Natural killer cell (primary cell): ENCODE results near the gene KIAA1614. TPM values are rescaled to one million over a fixed set of nuclear protein-coding genes. Genes with fewer than 3 reads are reported as not detected.

ENCODE experiments used
- ATAC-seq, 3 donors: fragments of 150-1000 bp in 2 of 3; fragments of 200-7000 bp in 1 of 3; cut with Tn5 transposase; 1 replicate in 1 of 3; 2 replicates in 2 of 3; pipeline ENCODE4 v1.10.0; 2021; ENCODE audit warnings: mild to moderate bottlenecking in 2 of 3, moderate library complexity in 2 of 3
- DNase-seq, 2 donors: peaks; one replicate each; pipeline versions ENCODE4 v3.0.0 to v3.0.0-alpha.2; 2013 to 2021; ENCODE audit warnings: mixed read lengths in 1 of 2
- H3K27ac ChIP-seq: one replicate; pipeline ENCODE4 v1.5.1; 2013; ENCODE audit warnings: mild to moderate bottlenecking, low read length
- H3K27me3 ChIP-seq: one replicate; pipeline ENCODE4 v1.6.1; 2013; ENCODE audit warnings: low read length; ENCODE audit not compliant: control insufficient read depth, insufficient read depth
- H3K36me3 ChIP-seq: one replicate; pipeline ENCODE4 v1.6.1; 2013; ENCODE audit warnings: low read length; ENCODE audit not compliant: control insufficient read depth, insufficient read depth
- H3K4me1 ChIP-seq: one replicate; pipeline ENCODE4 v1.6.1; 2013; ENCODE audit warnings: low read length; ENCODE audit not compliant: control insufficient read depth, insufficient read depth
- H3K4me3 ChIP-seq: one replicate; pipeline ENCODE4 v1.5.1; 2013; ENCODE audit warnings: low read length
- H3K9me3 ChIP-seq: one replicate; pipeline ENCODE4 v1.6.1; 2013; ENCODE audit warnings: low read length; ENCODE audit not compliant: control insufficient read depth, insufficient read depth
- H3K27ac Mint-ChIP-seq, 2 donors: one replicate each; pipeline ENCODE4 v1.8.0; 2022; ENCODE audit warnings: mild to moderate bottlenecking in 2 of 2, mixed read lengths in 2 of 2, moderate library complexity in 1 of 2
- H3K27me3 Mint-ChIP-seq, 2 donors: one replicate each; pipeline ENCODE4 v1.8.0; 2022; ENCODE audit warnings: low read depth in 2 of 2, mixed read lengths in 2 of 2
- H3K36me3 Mint-ChIP-seq: one replicate; pipeline ENCODE4 v1.8.0; 2022; ENCODE audit warnings: mixed read lengths
- H3K4me1 Mint-ChIP-seq, 2 donors: one replicate each; pipeline ENCODE4 v1.8.0; 2022; ENCODE audit warnings: mixed read lengths in 2 of 2
- H3K4me3 Mint-ChIP-seq: one replicate; pipeline ENCODE4 v1.8.0; 2022; ENCODE audit warnings: mild to moderate bottlenecking, moderate library complexity, mixed read lengths
- H3K9me3 Mint-ChIP-seq, 2 donors: one replicate each; pipeline ENCODE4 v1.8.0; 2022; ENCODE audit warnings: mixed read lengths in 2 of 2
- WGBS: methylation state at CpG from one replicate; pipeline ENCODE4 v1.1.7; 2013; ENCODE audit warnings: missing lambda C conversion rate; ENCODE audit not compliant: insufficient coverage; 5-methylcytosine and 5-hydroxymethylcytosine counted together
- intact Hi-C: fragments of 100-400 bp; cut with micrococcal nuclease; formaldehyde crosslinking; loops from one replicate; pipeline ENCODE4 v1.14.2; 2022
- total RNA-seq, 4 donors: library from RNA; stranded (reverse); fragments of 120-200 nt in 1 of 4; gene quantifications; one replicate each; pipeline versions ENCODE4 v1.2.3 to v1.2.4, GENCODE V29; 2013 to 2022
- TF ChIP-seq, protein P1 (sequence below): fragments of 200-600 bp; IDR thresholded peaks from one replicate; pipeline ENCODE4 v1.8.0; 2022; ENCODE audit warnings: antibody characterized with exemption

KIAA1614 gene
- total RNA-seq, 3 donors from 2014 or later (not counting 1 experiment from before 2014, with no cell fraction given): 0.09 to 0.80 (median 0.40) TPM

DNA sequence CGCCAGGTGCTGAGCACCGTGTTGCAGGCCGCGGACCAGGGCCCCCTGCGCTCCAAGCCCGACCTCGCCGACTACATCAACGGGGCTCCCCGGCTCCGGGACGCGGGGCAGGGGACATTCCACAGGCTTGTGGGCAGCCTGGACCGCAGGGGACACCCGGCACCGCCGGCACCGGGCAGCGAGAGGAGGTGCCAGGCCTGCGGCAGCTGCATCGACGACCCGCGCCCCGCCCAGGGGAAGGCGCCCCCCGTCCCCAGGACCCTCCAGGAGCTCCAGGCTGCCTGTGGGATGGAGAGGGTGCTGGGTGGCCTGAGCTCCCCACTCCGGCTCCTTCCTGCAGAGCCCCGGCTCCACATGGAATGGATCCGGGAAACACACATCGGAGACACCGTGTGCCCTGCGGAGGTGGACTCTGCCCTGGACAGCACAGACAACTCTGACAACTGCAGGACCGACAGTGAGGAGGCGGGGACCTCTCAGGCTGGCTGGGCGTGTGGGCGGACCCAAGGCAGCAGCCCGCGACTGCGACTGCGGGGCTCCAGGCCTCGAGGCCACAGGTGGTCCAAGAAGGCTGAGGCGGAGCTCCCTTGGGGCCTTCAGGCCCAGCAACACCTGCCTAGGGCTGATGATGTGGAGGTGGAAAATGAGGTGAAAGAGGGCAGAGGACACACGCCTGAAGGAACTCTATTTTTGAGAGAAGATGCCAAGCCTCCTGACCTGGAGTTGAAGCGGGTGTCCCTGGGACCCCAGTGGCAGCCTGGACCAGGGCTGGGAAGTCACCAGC, 22.8 kb downstream of the KIAA1614 start:
- no peaks in the 10 kb centered on the region for H3K9me3 ChIP-seq
- H3K36me3 Mint-ChIP-seq: no peaks in the 10 kb centered on the region
- no peak overlapping the region for H3K4me3 Mint-ChIP-seq
- WGBS: 85% methylated on average over 45 of the region's 45 CpGs
- peaks cover 10 to 19% of the 10 kb centered on the region in 2 donors for H3K4me1 Mint-ChIP-seq
- H3K27ac Mint-ChIP-seq: no peak overlapping the region
- no peaks in the 10 kb centered on the region for H3K9me3 Mint-ChIP-seq
- ATAC-seq: no peak
- no peaks in the 10 kb centered on the region for H3K27me3 ChIP-seq
- H3K4me3 ChIP-seq: no peak overlapping the region
- H3K4me1 ChIP-seq: peaks cover 19% of the 10 kb centered on the region
- no peaks in the 10 kb centered on the region for H3K27me3 Mint-ChIP-seq
- intact Hi-C loops: no loop called here
- DNase-seq: no peak
- no peaks in the 10 kb centered on the region for H3K36me3 ChIP-seq
- TF ChIP-seq, protein P1, sequence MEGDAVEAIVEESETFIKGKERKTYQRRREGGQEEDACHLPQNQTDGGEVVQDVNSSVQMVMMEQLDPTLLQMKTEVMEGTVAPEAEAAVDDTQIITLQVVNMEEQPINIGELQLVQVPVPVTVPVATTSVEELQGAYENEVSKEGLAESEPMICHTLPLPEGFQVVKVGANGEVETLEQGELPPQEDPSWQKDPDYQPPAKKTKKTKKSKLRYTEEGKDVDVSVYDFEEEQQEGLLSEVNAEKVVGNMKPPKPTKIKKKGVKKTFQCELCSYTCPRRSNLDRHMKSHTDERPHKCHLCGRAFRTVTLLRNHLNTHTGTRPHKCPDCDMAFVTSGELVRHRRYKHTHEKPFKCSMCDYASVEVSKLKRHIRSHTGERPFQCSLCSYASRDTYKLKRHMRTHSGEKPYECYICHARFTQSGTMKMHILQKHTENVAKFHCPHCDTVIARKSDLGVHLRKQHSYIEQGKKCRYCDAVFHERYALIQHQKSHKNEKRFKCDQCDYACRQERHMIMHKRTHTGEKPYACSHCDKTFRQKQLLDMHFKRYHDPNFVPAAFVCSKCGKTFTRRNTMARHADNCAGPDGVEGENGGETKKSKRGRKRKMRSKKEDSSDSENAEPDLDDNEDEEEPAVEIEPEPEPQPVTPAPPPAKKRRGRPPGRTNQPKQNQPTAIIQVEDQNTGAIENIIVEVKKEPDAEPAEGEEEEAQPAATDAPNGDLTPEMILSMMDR: no peak
- H3K27ac ChIP-seq: no peak overlapping the region

DNA sequence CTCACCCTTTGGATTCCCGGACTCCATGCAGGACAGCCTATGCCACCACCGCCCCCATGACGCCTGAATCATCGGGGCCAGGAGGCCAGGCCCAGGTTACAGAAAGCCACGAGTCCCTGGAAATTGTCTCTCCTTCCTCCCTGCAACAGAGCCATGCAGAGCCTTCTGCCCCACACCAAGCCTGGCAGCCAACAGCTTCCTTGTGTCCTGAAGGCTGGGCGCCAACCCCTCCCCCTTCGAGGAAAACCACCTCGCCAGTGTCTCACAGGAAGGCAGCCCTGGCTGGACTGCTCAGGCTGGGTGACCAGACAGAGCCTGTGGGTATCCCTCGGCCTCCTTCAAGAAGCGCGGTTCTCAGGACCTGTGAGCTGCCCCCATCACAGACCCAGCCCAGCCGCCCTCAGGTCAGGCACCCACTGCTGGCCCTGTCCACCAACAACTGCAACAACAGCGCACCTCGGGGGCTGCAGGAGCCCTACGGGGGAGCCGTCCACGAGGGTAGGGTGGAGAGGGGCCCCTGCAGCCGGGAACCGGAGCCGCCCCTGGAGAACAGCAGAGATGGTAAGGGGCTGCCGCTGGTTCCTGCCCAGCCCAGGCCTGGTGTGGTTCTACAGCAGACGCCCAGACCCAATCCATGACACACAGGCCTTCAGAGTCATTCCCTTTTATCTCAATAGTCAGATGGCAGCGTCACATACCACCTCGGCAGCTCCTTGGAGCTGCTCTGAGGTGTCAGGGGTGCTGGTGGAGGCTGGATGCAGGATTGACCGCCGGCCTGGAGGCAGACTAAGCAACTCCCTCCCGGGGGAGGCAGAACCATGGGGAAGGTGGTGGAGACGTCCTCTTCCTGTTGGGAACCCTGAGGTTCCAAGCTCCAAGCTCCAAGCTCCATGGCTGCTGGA, 23.7 kb downstream of the KIAA1614 start:
- Mint-ChIP-seq H3K27me3 (no peaks in the 10 kb centered on the region), H3K4me1 (peaks cover 10 to 19% of the 10 kb centered on the region in 2 donors), H3K4me3 (no peak overlapping the region), H3K27ac (no peak overlapping the region), H3K36me3 (no peaks in the 10 kb centered on the region), H3K9me3 (no peaks in the 10 kb centered on the region)
- WGBS: 89% methylated on average over 28 of the region's 28 CpGs
- intact Hi-C loops: no loop called here
- TF ChIP-seq, protein P1: no peak
- H3K27me3 ChIP-seq: no peaks in the 10 kb centered on the region
- ATAC-seq: no peak
- H3K36me3 ChIP-seq: no peaks in the 10 kb centered on the region
- H3K9me3 ChIP-seq: no peaks in the 10 kb centered on the region
- no peak overlapping the region for H3K4me3 ChIP-seq
- peaks cover 19% of the 10 kb centered on the region for H3K4me1 ChIP-seq
- no peak overlapping the region for H3K27ac ChIP-seq
- DNase-seq: no peak

DNA sequence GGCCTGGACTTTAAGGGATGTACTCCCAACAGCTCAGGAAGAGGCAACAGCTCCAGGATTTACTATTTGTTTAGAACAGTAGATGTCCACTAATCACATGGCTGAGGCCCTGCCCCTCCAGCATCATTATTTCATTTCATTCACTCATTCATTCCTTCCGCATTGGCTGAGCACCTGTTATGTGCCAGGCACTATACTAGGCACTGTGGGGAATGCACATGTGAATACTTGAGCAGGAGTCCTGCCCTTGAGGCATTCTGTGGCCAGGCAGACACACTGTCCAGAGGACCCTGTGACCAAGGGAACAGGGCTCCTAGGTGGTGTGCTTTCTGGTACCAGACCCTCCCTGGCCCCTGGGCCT, 24.3 kb downstream of the KIAA1614 start:
- H3K9me3 ChIP-seq: no peaks in the 10 kb centered on the region
- ATAC-seq: no peak
- no peaks in the 10 kb centered on the region for H3K9me3 Mint-ChIP-seq
- H3K4me3 ChIP-seq: no peak overlapping the region
- H3K27ac Mint-ChIP-seq: no peak overlapping the region
- no peaks in the 10 kb centered on the region for H3K36me3 Mint-ChIP-seq
- 38% methylated on average over 1 of the region's 1 CpG for WGBS
- no peaks in the 10 kb centered on the region for H3K27me3 ChIP-seq
- intact Hi-C loops: no loop called here
- H3K36me3 ChIP-seq: no peaks in the 10 kb centered on the region
- no peak for DNase-seq
- peaks cover 19% of the 10 kb centered on the region for H3K4me1 ChIP-seq
- no peaks in the 10 kb centered on the region for H3K27me3 Mint-ChIP-seq
- H3K4me1 Mint-ChIP-seq: peaks cover 10 to 19% of the 10 kb centered on the region in 2 donors
- no peak overlapping the region for H3K4me3 Mint-ChIP-seq
- TF ChIP-seq, protein P1: no peak
- no peak overlapping the region for H3K27ac ChIP-seq
